ENCODE results near the gene ANKS6. TPM values are rescaled to one million over a fixed set of nuclear protein-coding genes. Genes with fewer than 3 reads are reported as not detected.

ANKS6 gene
- total and polyA plus RNA-seq, 9 of the 15 experiments (the other 6 are each of a cell fraction or from before 2014, with no cell fraction given) = 9.9 to 74.5 (median 36.9) TPM

- intact Hi-C loops (cut with micrococcal nuclease) (no loop called here), in situ Hi-C loops (cut with MboI) (no loop called here)
- Histone ChIP-seq H3K4me3 (no peak overlapping the region), H3K79me2 (ENCODE audit: control insufficient read depth, insufficient read depth, low read length) (no peaks in the 10 kb centered on the region), H3K36me3 (ENCODE audit: control insufficient read depth, insufficient read depth, low read length) (peaks cover 77% of the 10 kb centered on the region), H3K9me1 (ENCODE audit: control insufficient read depth, insufficient read depth, low read length) (no peaks in the 10 kb centered on the region), H2AFZ (ENCODE audit: low read depth, low read length) (no peak overlapping the region), H3K27ac (ENCODE audit: extremely low read depth, low read depth, low read length) (no peak overlapping the region), H3K9me3 (replicated peaks; ENCODE audit: control insufficient read depth, insufficient read depth, low read depth, low read length) (peaks cover 6% of the 10 kb centered on the region), H3K27me3 (ENCODE audit: control insufficient read depth in 2 of 2, insufficient read depth in 2 of 2, low read length in 2 of 2) (no peaks in the 10 kb centered on the region), H4K20me1 (replicated peaks; ENCODE audit: control insufficient read depth, insufficient read depth, low read length) (no peaks in the 10 kb centered on the region), H3K9ac (ENCODE audit: insufficient read depth in 1 of 2, low read depth in 2 of 2, low read length in 2 of 2) (no peak overlapping the region), H3K4me1 (replicated peaks in 1 of 2; ENCODE audit: control insufficient read depth in 2 of 2, insufficient read depth in 2 of 2, low read length in 2 of 2) (peaks cover 13 to 19% of the 10 kb centered on the region in 2 experiments), H3K4me2 (ENCODE audit: insufficient read depth, low read length) (no peak overlapping the region)
- DNase-seq (ENCODE audit: extremely low read depth in 1 of 4, low spot score in 3 of 4) (no peak), ATAC-seq (no peak), FAIRE-seq (no peak)
- BruUV-seq (replicated peaks) = no TSS peak
- TF ChIP-seq POLR3A (IDR thresholded peaks at IDR 0.05; ENCODE audit: borderline replicate concordance, extremely low read depth, insufficient read depth, insufficient read length) (no peak), XRCC3 (IDR thresholded peaks at IDR 0.05) (no peak), CBX5 (IDR thresholded peaks at IDR 0.05; ENCODE audit: borderline replicate concordance, low read depth) (no peak), FIP1L1 (IDR thresholded peaks at IDR 0.05; ENCODE audit: low read depth, low read length, poor library complexity, severe bottlenecking) (no peak), ZNF347 (CRISPR knock-in tag; IDR thresholded peaks at IDR 0.05; ENCODE audit: low read depth) (no peak), ZNF551 (CRISPR knock-in tag; IDR thresholded peaks at IDR 0.05) (no peak)
- CTCF ChIA-PET (ENCODE audit: low intra/inter-chr PET ratio) = no interaction called here
- 88% methylated on average over 8 of the region's 20 CpGs for WGBS (ENCODE audit: insufficient coverage, low coverage, missing lambda C conversion rate)
- POLR2A ChIA-PET = interaction anchor here (1.0 kb wide), 1 partner anchor 17 kb away, joined by 3 read pairs; no protein-coding TSS in a partner anchor
Measured at GRCh38 chr9:98826716-98827115, 30.4 kb upstream of the ANKS6 start.

DNA sequence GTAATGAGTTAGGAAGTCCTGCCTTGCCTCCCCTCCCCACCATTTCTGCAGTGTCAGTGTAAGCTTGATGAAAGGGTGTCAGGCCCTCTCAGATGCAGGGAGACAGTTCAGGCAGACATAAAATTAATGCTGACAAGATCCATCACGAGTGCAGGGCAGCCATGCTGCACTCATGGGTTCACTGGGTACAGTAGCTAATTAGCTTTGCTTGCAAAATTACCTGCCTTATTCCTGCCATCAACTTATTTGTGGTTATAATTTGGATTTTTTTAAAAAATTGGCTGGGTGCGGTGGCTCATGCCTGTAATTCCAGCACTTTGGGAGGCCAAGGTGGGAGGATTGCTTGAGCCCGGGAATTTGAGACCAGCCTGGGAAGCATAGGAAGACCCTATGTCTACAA lies 29.1 kb upstream of the ANKS6 start:
- no TSS peak for BruUV-seq (replicated peaks)
- ATAC-seq (no peak), DNase-seq (ENCODE audit: extremely low read depth in 1 of 4, low spot score in 3 of 4) (no peak), FAIRE-seq (peak; percentile 48)
- ChIA-PET CTCF (ENCODE audit: low intra/inter-chr PET ratio) (no interaction called here), POLR2A (interaction anchor here (0.6 to 1.8 kb wide), 8 partner anchors 9 to 1247 kb away, joined by 3 to 5 read pairs (median 3); partner anchors contain the start of gene TGFBR1)
- Histone ChIP-seq H3K27ac (ENCODE audit: extremely low read depth, low read depth, low read length) (no peak overlapping the region), H3K27me3 (ENCODE audit: control insufficient read depth in 2 of 2, insufficient read depth in 2 of 2, low read length in 2 of 2) (no peaks in the 10 kb centered on the region), H3K4me3 (no peak overlapping the region), H4K20me1 (replicated peaks; ENCODE audit: control insufficient read depth, insufficient read depth, low read length) (no peaks in the 10 kb centered on the region), H2AFZ (ENCODE audit: low read depth, low read length) (no peak overlapping the region), H3K9me3 (replicated peaks; ENCODE audit: control insufficient read depth, insufficient read depth, low read depth, low read length) (peaks cover 6% of the 10 kb centered on the region), H3K9me1 (ENCODE audit: control insufficient read depth, insufficient read depth, low read length) (no peaks in the 10 kb centered on the region), H3K4me2 (ENCODE audit: insufficient read depth, low read length) (no peak overlapping the region), H3K4me1 (replicated peaks in 1 of 2; ENCODE audit: control insufficient read depth in 2 of 2, insufficient read depth in 2 of 2, low read length in 2 of 2) (peaks cover 8% of the 10 kb centered on the region in 2 experiments; a peak in 4 of 5 replicates), H3K9ac (ENCODE audit: insufficient read depth in 1 of 2, low read depth in 2 of 2, low read length in 2 of 2) (no peak overlapping the region), H3K79me2 (ENCODE audit: control insufficient read depth, insufficient read depth, low read length) (no peaks in the 10 kb centered on the region), H3K36me3 (ENCODE audit: control insufficient read depth, insufficient read depth, low read length) (peaks cover 65% of the 10 kb centered on the region)
- 80% methylated on average over 3 of the region's 3 CpGs for WGBS (ENCODE audit: insufficient coverage, low coverage, missing lambda C conversion rate)
- intact Hi-C loops (cut with micrococcal nuclease) = no loop called here
- in situ Hi-C loops (cut with MboI) = no loop called here
- TF ChIP-seq C11orf30 (IDR thresholded peaks at IDR 0.05; ENCODE audit: low read depth) = 0 out of 2 replicates have a peak, but pooled peaks have one; percentile 15
- 0 out of 2 replicates have a peak, but pooled peaks have one; percentile 27 for TF ChIP-seq MAFF (IDR thresholded peaks at IDR 0.05; ENCODE audit: low read length)
- TF ChIP-seq ZNF316 (IDR thresholded peaks at IDR 0.05) = peak; percentile 63
- no peak for TF ChIP-seq CBX1 (IDR thresholded peaks at IDR 0.05; ENCODE audit: low read depth)

All from K562 (cell line).